Liver (tissue), 3 donors: Measurements from ENCODE around the gene GPR55.

Source experiments
- HNF4A ChIP-seq, 2 donors: conservative IDR thresholded peaks; 2 replicates each; pipeline ENCODE4 v1.6.1; 2016; ENCODE audit warnings: antibody characterized with exemption in 2 of 2, mild to moderate bottlenecking in 2 of 2
- JUND ChIP-seq, 2 donors: IDR thresholded peaks; 2 replicates each; pipeline ENCODE4 v1.6.1; 2016; ENCODE audit warnings: antibody characterized with exemption in 2 of 2
- NR2F2 ChIP-seq: IDR thresholded peaks from 2 replicates; pipeline ENCODE4 v1.6.1; 2016; ENCODE audit warnings: antibody characterized with exemption
- RAD21 ChIP-seq, 2 donors: IDR thresholded peaks; 2 replicates each; pipeline ENCODE4 v1.6.1; 2016; ENCODE audit warnings: antibody characterized with exemption in 2 of 2, mild to moderate bottlenecking in 2 of 2
- SP1 ChIP-seq: IDR thresholded peaks from 2 replicates; pipeline ENCODE4 v1.6.1; 2018; ENCODE audit warnings: antibody characterized with exemption, mild to moderate bottlenecking
- TAF1 ChIP-seq: conservative IDR thresholded peaks from 2 replicates; pipeline ENCODE4 v1.6.1; 2016; ENCODE audit warnings: antibody characterized with exemption, mild to moderate bottlenecking
- YY1 ChIP-seq: IDR thresholded peaks from 2 replicates; pipeline ENCODE4 v1.6.1; 2016; ENCODE audit warnings: antibody characterized with exemption, mild to moderate bottlenecking
- TF ChIP-seq, protein P1 (sequence below): IDR thresholded peaks from 2 replicates; pipeline ENCODE4 v1.6.1; 2016; ENCODE audit warnings: antibody characterized with exemption
- TF ChIP-seq, protein P2 (sequence below): fragments of 150-350 bp; IDR thresholded peaks from 2 replicates; pipeline ENCODE4 v1.5.1; 2017; ENCODE audit warnings: improper control_type of control experiment, low read depth, low read length; ENCODE audit not compliant: missing input control
- TF ChIP-seq, protein P3 (sequence below): IDR thresholded peaks from 2 replicates; pipeline ENCODE4 v1.6.1; 2016; ENCODE audit warnings: antibody characterized with exemption, mild to moderate bottlenecking
- TF ChIP-seq, protein P4 (sequence below): IDR thresholded peaks from 2 replicates; pipeline ENCODE4 v1.6.1; 2016; ENCODE audit warnings: antibody characterized with exemption
- donor health status: healthy.
- donor health status: healthy.

DNA sequence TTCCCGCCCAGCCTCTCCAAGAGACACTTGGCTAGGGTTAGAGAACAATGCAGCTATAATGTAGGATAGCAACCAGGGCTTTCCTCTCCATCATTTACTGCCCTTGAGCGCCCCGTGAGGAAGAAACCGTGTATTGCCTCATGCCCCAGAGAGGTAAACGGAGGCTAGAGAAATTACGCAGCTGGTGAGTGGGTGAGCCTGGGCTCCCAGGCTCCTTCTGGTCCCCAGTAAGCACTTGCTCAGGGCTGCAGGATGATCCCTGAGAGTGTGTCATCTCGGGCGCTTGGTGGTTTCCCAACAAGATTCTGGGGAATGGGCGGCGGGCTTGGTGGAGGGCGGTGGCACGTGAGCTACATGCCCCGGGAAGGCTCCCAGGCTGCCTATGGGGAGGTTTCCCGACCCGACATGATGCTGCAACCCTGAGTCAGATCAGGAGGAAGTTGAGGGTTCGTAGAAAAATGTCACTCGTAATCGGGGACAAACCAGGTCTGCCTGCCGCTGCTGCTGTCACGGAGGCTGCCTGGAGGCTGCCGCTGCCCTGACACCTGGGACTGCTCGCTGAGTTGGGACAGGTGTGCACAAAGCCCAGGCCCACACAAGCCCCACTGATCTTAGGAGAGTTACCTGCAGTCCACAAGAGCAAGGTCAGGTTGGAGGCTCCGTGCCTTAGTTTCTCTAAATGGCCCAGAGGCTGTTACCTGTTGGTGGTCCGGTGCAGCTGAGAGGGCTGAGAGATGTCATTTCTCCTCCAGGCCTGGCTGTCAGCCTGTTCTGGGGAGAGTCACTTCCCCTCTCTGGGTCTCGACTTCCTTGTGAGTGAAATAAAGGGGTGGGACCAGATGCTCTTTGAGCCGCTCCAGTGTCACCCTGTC lies at the start of gene GPR55:
- TF ChIP-seq, protein P1, sequence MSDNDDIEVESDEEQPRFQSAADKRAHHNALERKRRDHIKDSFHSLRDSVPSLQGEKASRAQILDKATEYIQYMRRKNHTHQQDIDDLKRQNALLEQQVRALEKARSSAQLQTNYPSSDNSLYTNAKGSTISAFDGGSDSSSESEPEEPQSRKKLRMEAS = no peak
- TF ChIP-seq, protein P2, sequence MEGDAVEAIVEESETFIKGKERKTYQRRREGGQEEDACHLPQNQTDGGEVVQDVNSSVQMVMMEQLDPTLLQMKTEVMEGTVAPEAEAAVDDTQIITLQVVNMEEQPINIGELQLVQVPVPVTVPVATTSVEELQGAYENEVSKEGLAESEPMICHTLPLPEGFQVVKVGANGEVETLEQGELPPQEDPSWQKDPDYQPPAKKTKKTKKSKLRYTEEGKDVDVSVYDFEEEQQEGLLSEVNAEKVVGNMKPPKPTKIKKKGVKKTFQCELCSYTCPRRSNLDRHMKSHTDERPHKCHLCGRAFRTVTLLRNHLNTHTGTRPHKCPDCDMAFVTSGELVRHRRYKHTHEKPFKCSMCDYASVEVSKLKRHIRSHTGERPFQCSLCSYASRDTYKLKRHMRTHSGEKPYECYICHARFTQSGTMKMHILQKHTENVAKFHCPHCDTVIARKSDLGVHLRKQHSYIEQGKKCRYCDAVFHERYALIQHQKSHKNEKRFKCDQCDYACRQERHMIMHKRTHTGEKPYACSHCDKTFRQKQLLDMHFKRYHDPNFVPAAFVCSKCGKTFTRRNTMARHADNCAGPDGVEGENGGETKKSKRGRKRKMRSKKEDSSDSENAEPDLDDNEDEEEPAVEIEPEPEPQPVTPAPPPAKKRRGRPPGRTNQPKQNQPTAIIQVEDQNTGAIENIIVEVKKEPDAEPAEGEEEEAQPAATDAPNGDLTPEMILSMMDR = peak; percentile 6
- TF ChIP-seq, protein P3, sequence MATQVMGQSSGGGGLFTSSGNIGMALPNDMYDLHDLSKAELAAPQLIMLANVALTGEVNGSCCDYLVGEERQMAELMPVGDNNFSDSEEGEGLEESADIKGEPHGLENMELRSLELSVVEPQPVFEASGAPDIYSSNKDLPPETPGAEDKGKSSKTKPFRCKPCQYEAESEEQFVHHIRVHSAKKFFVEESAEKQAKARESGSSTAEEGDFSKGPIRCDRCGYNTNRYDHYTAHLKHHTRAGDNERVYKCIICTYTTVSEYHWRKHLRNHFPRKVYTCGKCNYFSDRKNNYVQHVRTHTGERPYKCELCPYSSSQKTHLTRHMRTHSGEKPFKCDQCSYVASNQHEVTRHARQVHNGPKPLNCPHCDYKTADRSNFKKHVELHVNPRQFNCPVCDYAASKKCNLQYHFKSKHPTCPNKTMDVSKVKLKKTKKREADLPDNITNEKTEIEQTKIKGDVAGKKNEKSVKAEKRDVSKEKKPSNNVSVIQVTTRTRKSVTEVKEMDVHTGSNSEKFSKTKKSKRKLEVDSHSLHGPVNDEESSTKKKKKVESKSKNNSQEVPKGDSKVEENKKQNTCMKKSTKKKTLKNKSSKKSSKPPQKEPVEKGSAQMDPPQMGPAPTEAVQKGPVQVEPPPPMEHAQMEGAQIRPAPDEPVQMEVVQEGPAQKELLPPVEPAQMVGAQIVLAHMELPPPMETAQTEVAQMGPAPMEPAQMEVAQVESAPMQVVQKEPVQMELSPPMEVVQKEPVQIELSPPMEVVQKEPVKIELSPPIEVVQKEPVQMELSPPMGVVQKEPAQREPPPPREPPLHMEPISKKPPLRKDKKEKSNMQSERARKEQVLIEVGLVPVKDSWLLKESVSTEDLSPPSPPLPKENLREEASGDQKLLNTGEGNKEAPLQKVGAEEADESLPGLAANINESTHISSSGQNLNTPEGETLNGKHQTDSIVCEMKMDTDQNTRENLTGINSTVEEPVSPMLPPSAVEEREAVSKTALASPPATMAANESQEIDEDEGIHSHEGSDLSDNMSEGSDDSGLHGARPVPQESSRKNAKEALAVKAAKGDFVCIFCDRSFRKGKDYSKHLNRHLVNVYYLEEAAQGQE = no peak
- no peak for TF ChIP-seq SP1
- no peak for TF ChIP-seq RAD21 (IDR thresholded peaks at IDR 0.05)
- TF ChIP-seq JUND (IDR thresholded peaks at IDR 0.05) = no peak
- TF ChIP-seq YY1 = no peak
- TF ChIP-seq HNF4A (conservative IDR thresholded peaks at IDR 0.05) = no peak
- no peak for TF ChIP-seq TAF1
- TF ChIP-seq, protein P4, sequence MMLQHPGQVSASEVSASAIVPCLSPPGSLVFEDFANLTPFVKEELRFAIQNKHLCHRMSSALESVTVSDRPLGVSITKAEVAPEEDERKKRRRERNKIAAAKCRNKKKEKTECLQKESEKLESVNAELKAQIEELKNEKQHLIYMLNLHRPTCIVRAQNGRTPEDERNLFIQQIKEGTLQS = no peak
- no peak for TF ChIP-seq NR2F2
